Fibroblast of the aortic adventitia (primary cell): ENCODE measurements around the gene HTT. TPM values are rescaled to one million over a fixed set of nuclear protein-coding genes. Genes with fewer than 3 reads are reported as not detected.

ENCODE experiments used
- DNase-seq: peaks from one replicate; pipeline ENCODE4 v3.0.0-alpha.2; 2010; ENCODE audit warnings: low read depth
- H3K4me3 ChIP-seq: 2 replicates; pipeline ENCODE4 v1.5.1; 2011; ENCODE audit warnings: low read depth, mild to moderate bottlenecking, control low read depth, low read length, moderate library complexity
- CTCF ChIP-seq: IDR thresholded peaks from 2 replicates; pipeline ENCODE4 v1.5.1; 2011; ENCODE audit warnings: mild to moderate bottlenecking, low read length, control low read depth, inconsistent platforms; ENCODE audit not compliant: insufficient read depth
- total RNA-seq: library from RNA; depleted of rRNA; stranded (reverse); fragments of >200 nt; gene quantifications from 2 replicates; pipeline ENCODE4 v1.2.3, GENCODE V29; 2012; ENCODE audit warnings: low replicate concordance

Gene HTT
- total RNA-seq, 1 donor, result 49.9 TPM

GRCh38 chr4:3112609-3113469 lies 38.4 kb downstream of the HTT start:
- no peak for TF ChIP-seq CTCF
- peak; percentile 66 for DNase-seq

GRCh38 chr4:3114377-3114776 lies 39.9 kb downstream of the HTT start:
- no peak for TF ChIP-seq CTCF
- DNase-seq, result peak; percentile 41
- no peak overlapping the region for H3K4me3 ChIP-seq

More at GRCh38 chr4:3112609-3113469, 38.4 kb downstream of the HTT start:
- no peak overlapping the region for H3K4me3 ChIP-seq

DNA sequence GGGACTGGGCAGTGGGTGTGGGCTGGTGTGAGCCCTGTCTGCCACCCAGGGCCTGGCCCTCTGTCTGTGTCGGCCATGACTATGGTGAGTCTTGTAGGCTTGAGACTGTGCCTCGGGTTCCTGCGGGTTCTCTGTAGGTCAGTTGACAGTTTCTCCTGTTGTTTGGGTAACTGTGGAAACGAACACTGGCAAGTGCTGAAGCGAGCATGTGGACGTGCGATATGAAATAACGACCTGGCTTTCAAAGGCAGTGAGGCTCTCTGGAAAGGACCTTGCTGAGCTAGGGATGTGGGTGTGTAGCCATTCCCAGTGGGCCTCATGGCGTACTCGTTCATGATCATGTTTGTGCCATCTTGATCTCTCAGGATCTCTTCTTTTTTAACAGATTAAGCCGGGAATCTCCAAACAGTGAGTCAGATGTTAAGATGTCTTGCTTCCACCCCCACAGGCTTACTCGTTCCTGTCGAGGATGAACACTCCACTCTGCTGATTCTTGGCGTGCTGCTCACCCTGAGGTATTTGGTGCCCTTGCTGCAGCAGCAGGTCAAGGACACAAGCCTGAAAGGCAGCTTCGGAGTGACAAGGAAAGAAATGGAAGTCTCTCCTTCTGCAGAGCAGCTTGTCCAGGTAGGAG lies 41.3 kb downstream of the HTT start:
- H3K4me3 ChIP-seq, result no peak overlapping the region
- TF ChIP-seq CTCF, result no peak
- no peak for DNase-seq

GRCh38 chr4:3116955-3117354 lies 42.5 kb downstream of the HTT start:
- no peak for DNase-seq
- no peak for TF ChIP-seq CTCF
- H3K4me3 ChIP-seq, result no peak overlapping the region

DNA sequence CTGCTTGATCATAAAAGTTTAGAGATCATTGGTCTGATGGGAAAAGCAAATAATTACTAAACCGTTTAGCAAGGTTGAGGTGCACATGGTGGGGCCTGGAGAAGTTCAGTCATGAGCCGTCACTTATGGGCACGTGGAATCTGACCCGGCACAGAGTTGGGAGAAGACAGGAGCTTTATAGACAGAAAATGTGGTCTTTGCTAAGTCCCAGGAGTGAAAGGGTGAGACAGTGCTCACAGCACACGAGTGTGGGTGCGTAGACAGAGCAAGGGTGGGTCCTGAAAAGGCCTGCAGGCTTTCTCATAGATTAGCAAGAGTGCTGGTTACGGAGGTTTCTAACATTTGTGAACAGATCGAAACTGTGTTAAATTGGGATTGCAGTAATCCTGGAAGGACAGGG lies 43.8 kb downstream of the HTT start:
- no peak for DNase-seq
- TF ChIP-seq CTCF, result no peak
- no peak overlapping the region for H3K4me3 ChIP-seq

DNA sequence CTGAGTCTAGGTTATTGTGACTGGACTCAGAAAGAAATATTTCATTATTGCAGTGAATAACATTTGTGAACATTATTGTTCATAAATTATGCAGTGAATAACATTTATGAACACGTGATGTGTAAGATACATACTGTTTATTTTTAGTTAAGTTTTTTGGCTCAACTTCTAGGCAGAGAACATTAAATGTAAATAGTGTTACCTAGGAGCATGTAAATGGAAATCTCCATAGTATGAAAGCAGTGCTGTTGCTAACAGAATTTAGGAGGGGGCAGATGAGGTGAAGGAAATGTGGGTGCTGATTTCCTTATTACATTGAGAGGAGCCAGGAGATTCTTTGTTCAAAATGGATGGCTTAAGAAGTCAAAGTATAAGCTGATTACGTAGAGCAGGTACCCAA lies 45.0 kb downstream of the HTT start:
- H3K4me3 ChIP-seq, result no peak overlapping the region
- DNase-seq, result no peak
- no peak for TF ChIP-seq CTCF
